Activated T-cell treated with anti-CD3 and anti-CD28 coated beads, Interleukin-2, amount 50 U/mL, for 24 hours (primary cell): Measurements from ENCODE around the gene BMAL1.
A peak's percentile ranks its signal among the peaks of the same experiment; 100 is the strongest.
"Not testable (repeated sequence)": the region's sequence is repeated elsewhere in the genome, so short reads cannot be mapped to it uniquely, and the experiment has no call there.

Source experiments
- DNase-seq: peaks from one replicate; pipeline ENCODE4 v3.0.0-alpha.2; 2020
- H3K27ac Mint-ChIP-seq: 2 replicates; pipeline ENCODE4 v1.8.0; 2020; ENCODE audit warnings: mild to moderate bottlenecking, mixed read lengths
- H3K27me3 Mint-ChIP-seq: 2 replicates; pipeline ENCODE4 v1.8.0; 2020; ENCODE audit warnings: mixed read lengths
- H3K36me3 Mint-ChIP-seq: 2 replicates; pipeline ENCODE4 v1.8.0; 2020; ENCODE audit warnings: low read depth, mixed read lengths
- H3K4me1 Mint-ChIP-seq: 2 replicates; pipeline ENCODE4 v1.8.0; 2020; ENCODE audit warnings: low read depth, mixed read lengths
- H3K4me3 Mint-ChIP-seq: 2 replicates; pipeline ENCODE4 v1.8.0; 2020; ENCODE audit warnings: mild to moderate bottlenecking, moderate library complexity, mixed read lengths
- H3K9me3 Mint-ChIP-seq: 2 replicates; pipeline ENCODE4 v1.8.0; 2020; ENCODE audit warnings: mixed read lengths

BMAL1 gene

DNA sequence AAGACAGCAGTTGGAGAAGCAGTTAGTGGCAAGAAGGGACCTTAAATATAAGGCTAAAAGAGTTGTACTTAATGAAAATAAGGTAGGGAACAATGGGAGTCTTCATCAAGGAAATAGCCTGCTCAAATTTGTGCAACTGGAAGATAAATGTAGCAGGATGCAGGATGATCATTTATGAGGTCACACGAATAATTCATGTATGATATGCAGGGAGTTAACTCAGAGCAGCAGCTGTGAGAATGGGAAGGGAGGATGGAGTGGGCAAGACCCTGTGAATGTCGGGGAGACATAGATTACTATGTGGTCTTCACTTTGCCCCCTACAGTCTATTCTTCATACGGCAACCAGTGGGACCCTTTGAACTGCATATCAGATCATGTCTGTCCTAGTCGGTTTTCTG is 25.2 kb upstream of the BMAL1 start:
- Mint-ChIP-seq H3K27ac (no peak overlapping the region), H3K36me3 (no peaks in the 10 kb centered on the region), H3K4me3 (no peak overlapping the region), H3K27me3 (peaks cover 2% of the 10 kb centered on the region), H3K9me3 (no peaks in the 10 kb centered on the region), H3K4me1 (no peaks in the 10 kb centered on the region)
- no peak for DNase-seq

- H3K4me1 Mint-ChIP-seq, result peaks cover 17% of the 10 kb centered on the region
- H3K4me3 Mint-ChIP-seq, result no peak overlapping the region
- no peaks in the 10 kb centered on the region for H3K27me3 Mint-ChIP-seq
- no peaks in the 10 kb centered on the region for H3K36me3 Mint-ChIP-seq
- H3K9me3 Mint-ChIP-seq, result no peaks in the 10 kb centered on the region
- no peak for DNase-seq
- H3K27ac Mint-ChIP-seq, result no peak overlapping the region
Measured at GRCh38 chr11:13256216-13256615, 21.4 kb upstream of the BMAL1 start.

DNA sequence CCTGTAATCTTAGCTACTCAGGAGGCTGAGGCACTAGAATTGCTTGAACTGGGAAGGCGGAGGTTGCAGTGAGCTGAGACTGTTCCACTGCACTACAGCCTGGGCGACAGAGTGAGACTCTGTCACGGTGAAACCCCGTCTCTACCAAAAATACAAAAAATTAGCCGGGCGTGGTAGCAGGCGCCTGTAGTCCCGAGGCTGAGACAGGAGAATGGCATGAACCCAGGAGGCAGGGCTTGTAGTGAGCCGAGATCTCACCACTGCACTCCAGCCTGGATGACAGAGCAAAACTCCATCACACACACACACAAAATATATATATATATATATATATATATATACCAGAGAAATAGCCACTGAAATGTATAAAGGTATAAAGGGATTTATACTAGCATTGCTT is 19.5 kb upstream of the BMAL1 start:
- H3K36me3 Mint-ChIP-seq, DNase-seq, H3K27me3 Mint-ChIP-seq, H3K27ac Mint-ChIP-seq, H3K4me3 Mint-ChIP-seq, H3K9me3 Mint-ChIP-seq: not testable (repeated sequence)
- H3K4me1 Mint-ChIP-seq, result peaks cover 17% of the 10 kb centered on the region

- Mint-ChIP-seq H3K27ac (no peak overlapping the region), H3K9me3 (no peaks in the 10 kb centered on the region), H3K4me3 (no peak overlapping the region), H3K36me3 (no peaks in the 10 kb centered on the region), H3K27me3 (no peaks in the 10 kb centered on the region), H3K4me1 (peaks cover 17% of the 10 kb centered on the region)
- DNase-seq, result no peak
Measured at GRCh38 chr11:13258855-13259254, 18.7 kb upstream of the BMAL1 start.

GRCh38 chr11:13259374-13259773 is 18.2 kb upstream of the BMAL1 start:
- DNase-seq, result no peak
- Mint-ChIP-seq H3K9me3 (no peaks in the 10 kb centered on the region), H3K27me3 (no peaks in the 10 kb centered on the region), H3K4me3 (no peak overlapping the region), H3K27ac (no peak overlapping the region), H3K36me3 (no peaks in the 10 kb centered on the region), H3K4me1 (peaks cover 17% of the 10 kb centered on the region)

GRCh38 chr11:13260201-13260962 is 17.2 kb upstream of the BMAL1 start:
- H3K4me1 Mint-ChIP-seq, result peaks cover 17% of the 10 kb centered on the region
- no peaks in the 10 kb centered on the region for H3K36me3 Mint-ChIP-seq
- no peaks in the 10 kb centered on the region for H3K9me3 Mint-ChIP-seq
- peaks cover 4% of the 10 kb centered on the region for H3K27me3 Mint-ChIP-seq
- no peak overlapping the region for H3K4me3 Mint-ChIP-seq
- DNase-seq, result no peak
- H3K27ac Mint-ChIP-seq, result no peak overlapping the region

DNA sequence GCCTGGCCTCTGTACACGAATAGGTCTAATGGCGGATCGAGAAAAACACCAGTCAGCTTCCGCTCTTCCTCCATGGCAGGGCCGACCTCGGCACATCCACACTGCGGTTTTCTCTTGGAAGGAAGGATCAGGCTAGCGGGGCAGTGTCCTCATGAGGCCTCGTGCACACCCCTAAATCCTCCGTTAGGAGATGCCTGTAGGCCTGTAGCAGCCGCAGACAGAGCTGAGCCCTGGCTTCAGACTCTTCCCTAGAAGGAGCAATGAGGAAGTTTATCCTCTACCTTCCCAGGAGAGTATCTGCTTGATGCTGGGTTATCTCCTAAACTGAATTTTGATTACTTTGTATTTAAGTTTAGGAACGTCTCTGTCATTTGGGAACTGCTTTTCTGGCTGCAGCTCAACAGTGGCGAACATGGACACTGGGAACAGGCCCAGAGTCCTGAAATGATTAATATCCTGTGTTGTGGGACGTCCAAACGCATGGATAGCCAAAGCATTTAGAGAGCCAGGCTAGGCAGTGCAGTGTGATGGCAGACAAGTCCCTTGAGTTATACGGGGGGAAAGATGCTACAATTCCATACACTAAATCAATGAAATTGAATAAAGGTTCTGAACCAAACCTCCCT is 16.5 kb upstream of the BMAL1 start:
- peaks cover 6% of the 10 kb centered on the region for H3K27me3 Mint-ChIP-seq
- H3K36me3 Mint-ChIP-seq, result no peaks in the 10 kb centered on the region

GRCh38 chr11:13261591-13262061 is 16.0 kb upstream of the BMAL1 start:
- Mint-ChIP-seq H3K9me3 (no peaks in the 10 kb centered on the region), H3K27me3 (peaks cover 6% of the 10 kb centered on the region), H3K27ac (no peak overlapping the region), H3K36me3 (no peaks in the 10 kb centered on the region), H3K4me1 (peaks cover 17% of the 10 kb centered on the region), H3K4me3 (no peak overlapping the region)
- DNase-seq, result no peak

More for the DNA sequence above, 16.5 kb upstream of the BMAL1 start:
- Mint-ChIP-seq H3K9me3 (no peaks in the 10 kb centered on the region), H3K4me1 (peaks cover 17% of the 10 kb centered on the region), H3K4me3 (no peak overlapping the region), H3K27ac (no peak overlapping the region)
- DNase-seq, result no peak

- Mint-ChIP-seq H3K27me3 (peaks cover 6% of the 10 kb centered on the region), H3K4me3 (no peak overlapping the region)
Measured at GRCh38 chr11:13262096-13262495, 15.5 kb upstream of the BMAL1 start.

GRCh38 chr11:13268791-13269190 is 8.8 kb upstream of the BMAL1 start:
- peaks cover 26% of the 10 kb centered on the region for H3K27me3 Mint-ChIP-seq
- H3K27ac Mint-ChIP-seq, result no peak overlapping the region
- H3K4me3 Mint-ChIP-seq, result no peak overlapping the region
- H3K36me3 Mint-ChIP-seq, result no peaks in the 10 kb centered on the region
- no peak for DNase-seq
- peaks cover 1% of the 10 kb centered on the region for H3K4me1 Mint-ChIP-seq
- H3K9me3 Mint-ChIP-seq, result no peaks in the 10 kb centered on the region

More at GRCh38 chr11:13262096-13262495, 15.5 kb upstream of the BMAL1 start:
- H3K9me3 Mint-ChIP-seq, result no peaks in the 10 kb centered on the region
- peaks cover 17% of the 10 kb centered on the region for H3K4me1 Mint-ChIP-seq
- H3K27ac Mint-ChIP-seq, result no peak overlapping the region
- no peaks in the 10 kb centered on the region for H3K36me3 Mint-ChIP-seq
- no peak for DNase-seq

DNA sequence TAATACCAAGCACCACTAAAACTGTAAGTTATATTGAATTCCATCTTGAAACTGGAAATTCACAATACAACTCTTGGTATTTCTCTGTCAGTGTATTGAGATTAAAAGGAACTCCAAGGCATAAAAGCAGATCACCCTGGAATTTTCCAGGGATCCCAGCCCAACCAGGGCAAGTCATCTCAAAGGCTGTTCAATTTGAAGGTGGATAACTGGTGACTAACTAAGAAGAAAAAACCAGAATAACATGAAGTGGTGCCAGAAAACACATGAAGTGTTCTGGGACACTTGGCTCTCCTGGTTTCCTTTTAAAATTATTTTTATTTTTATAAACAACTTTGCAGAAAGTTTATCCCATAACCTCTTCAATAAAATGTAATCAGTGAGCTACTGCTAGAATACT is 7.8 kb upstream of the BMAL1 start:
- H3K4me3 Mint-ChIP-seq, result no peak overlapping the region
- peaks cover 1% of the 10 kb centered on the region for H3K4me1 Mint-ChIP-seq
- H3K27me3 Mint-ChIP-seq, result peaks cover 30% of the 10 kb centered on the region
- DNase-seq, result no peak
- no peak overlapping the region for H3K27ac Mint-ChIP-seq
- H3K9me3 Mint-ChIP-seq, result no peaks in the 10 kb centered on the region
- no peaks in the 10 kb centered on the region for H3K36me3 Mint-ChIP-seq

DNA sequence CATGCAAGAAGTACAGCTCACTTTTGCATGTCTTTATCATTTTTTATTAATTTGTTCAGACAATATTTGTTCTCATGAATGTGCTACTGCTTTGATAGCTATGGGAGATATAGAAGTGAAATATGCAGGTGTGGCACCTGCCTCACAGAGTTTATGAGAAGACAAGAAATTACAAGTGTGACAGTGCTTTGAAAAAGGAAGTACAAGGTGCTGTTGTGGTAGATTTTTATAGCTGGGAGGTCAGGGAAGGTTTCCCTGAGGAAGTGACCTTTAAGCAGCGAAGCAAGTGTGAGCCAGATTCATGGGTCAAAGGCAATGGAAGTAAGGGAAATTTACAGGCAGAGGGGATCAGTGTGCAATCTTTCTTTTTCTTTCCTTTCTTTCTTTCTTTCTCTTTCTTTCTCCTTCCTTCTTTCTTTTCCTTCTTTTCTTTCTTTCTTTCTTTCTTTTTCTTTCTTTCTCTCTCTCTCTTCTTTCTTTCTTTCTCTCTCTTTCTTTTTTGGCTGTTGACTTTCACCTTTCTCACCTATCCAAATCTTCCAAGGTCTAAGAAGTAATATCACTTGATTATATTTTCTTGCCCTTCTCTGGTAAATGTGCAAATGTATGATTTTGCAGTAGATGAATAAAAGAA is 6.4 kb upstream of the BMAL1 start:
- H3K36me3 Mint-ChIP-seq, result no peaks in the 10 kb centered on the region
- no peak for DNase-seq
- H3K4me1 Mint-ChIP-seq, result peaks cover 7% of the 10 kb centered on the region
- H3K9me3 Mint-ChIP-seq, result no peaks in the 10 kb centered on the region
- no peak overlapping the region for H3K4me3 Mint-ChIP-seq
- peaks cover 27% of the 10 kb centered on the region for H3K27me3 Mint-ChIP-seq
- no peak overlapping the region for H3K27ac Mint-ChIP-seq

GRCh38 chr11:13276454-13276831 is 1.1 kb upstream of the BMAL1 start:
- Mint-ChIP-seq H3K4me3 (peak overlapping the region; percentile 95), H3K4me1 (peaks cover 43% of the 10 kb centered on the region), H3K27me3 (peaks cover 9% of the 10 kb centered on the region), H3K36me3 (peaks cover 8% of the 10 kb centered on the region), H3K27ac (peak overlapping the region; percentile 93), H3K9me3 (no peaks in the 10 kb centered on the region)
- DNase-seq, result no peak

DNA sequence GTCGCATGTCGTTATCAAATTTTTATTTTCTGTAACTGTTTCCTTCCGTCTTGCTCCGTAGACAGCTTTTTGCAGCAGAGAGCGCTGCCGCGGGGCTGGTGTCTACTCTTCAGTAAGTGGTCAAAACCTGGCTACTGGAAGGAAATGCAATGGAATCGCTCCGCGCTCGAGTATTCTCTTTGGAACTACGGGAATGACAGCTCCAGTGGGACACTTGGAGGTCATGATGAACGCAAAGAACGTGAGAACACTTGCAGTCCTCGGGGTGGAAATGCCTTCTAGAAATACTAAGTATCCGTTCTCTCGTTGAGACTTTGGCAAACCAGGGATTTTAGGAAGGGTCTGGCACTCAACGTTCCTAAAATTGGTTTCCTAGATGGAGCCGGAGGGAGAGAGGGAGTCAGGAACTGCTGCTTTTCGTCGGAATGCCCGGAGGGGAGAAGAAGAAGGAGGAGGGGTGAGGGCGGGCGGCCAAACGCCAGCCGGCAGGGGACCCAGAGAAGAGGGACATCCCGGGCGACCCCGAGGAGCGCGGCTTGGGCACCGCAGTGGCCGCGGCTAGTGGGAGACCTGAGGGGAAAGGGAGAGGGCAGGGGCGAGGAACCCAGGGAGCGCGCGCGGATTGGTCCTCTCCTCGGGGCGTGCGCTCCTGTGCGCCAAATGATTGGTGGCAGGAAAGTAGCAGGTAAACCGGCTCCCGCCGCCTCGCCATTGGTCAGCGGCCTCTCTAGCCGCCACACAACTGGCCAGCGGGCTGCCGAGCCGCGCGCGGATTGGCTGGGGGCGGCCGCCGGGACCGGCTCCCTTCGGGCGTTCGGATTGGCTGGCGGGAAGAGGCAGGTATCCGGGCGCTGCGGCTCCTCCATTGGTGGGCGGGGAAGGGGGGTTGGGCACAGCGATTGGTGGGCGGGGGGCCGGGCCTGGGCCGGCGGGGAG is 490 bp upstream of the BMAL1 start:
- Mint-ChIP-seq H3K36me3 (peaks cover 8% of the 10 kb centered on the region), H3K4me3 (peak overlapping the region; percentile 95), H3K4me1 (peaks cover 50% of the 10 kb centered on the region), H3K27me3 (peaks cover 9% of the 10 kb centered on the region), H3K9me3 (no peaks in the 10 kb centered on the region), H3K27ac (peak overlapping the region; percentile 93)
- peak; percentile 97 for DNase-seq
